Endothelial cell (in vitro differentiated cells): ENCODE data around the gene DNAH3. TPM values are rescaled to one million over a fixed set of nuclear protein-coding genes. Genes with fewer than 3 reads are reported as not detected.

ENCODE experiments used
- DNase-seq: peaks from one replicate; pipeline ENCODE4 v3.0.0; 2021; ENCODE audit warnings: low spot score
- H3K27ac Mint-ChIP-seq: one replicate; pipeline ENCODE4 v1.8.0; 2021; ENCODE audit warnings: mixed read lengths, inconsistent platforms; ENCODE audit not compliant: unreplicated experiment
- H3K27me3 Mint-ChIP-seq: one replicate; pipeline ENCODE4 v1.8.0; 2021; ENCODE audit warnings: mild to moderate bottlenecking, moderate library complexity, mixed read lengths, inconsistent platforms; ENCODE audit not compliant: unreplicated experiment
- H3K36me3 Mint-ChIP-seq: one replicate; pipeline ENCODE4 v1.8.0; 2021; ENCODE audit warnings: mild to moderate bottlenecking, low read depth, mixed read lengths, inconsistent platforms; ENCODE audit not compliant: unreplicated experiment
- H3K4me1 Mint-ChIP-seq: one replicate; pipeline ENCODE4 v1.8.0; 2021; ENCODE audit warnings: mild to moderate bottlenecking, mixed read lengths, inconsistent platforms; ENCODE audit not compliant: unreplicated experiment
- H3K4me3 Mint-ChIP-seq: one replicate; pipeline ENCODE4 v1.8.0; 2021; ENCODE audit warnings: mild to moderate bottlenecking, mixed read lengths, inconsistent platforms; ENCODE audit not compliant: unreplicated experiment
- H3K9me3 Mint-ChIP-seq: one replicate; pipeline ENCODE4 v1.8.0; 2021; ENCODE audit warnings: mixed read lengths, inconsistent platforms; ENCODE audit not compliant: unreplicated experiment
- CTCF ChIP-seq: fragments of 200-600 bp; sonication (generic); IDR thresholded peaks from one replicate; pipeline ENCODE4 v1.5.0; 2021; ENCODE audit warnings: antibody characterized with exemption; ENCODE audit not compliant: unreplicated experiment
- total RNA-seq: library from RNA; stranded (reverse); fragmentation: NEBNext Ultra II Directional; extraction: Animal tissue kit (Norgen Biotek cat#: 25700); gene quantifications from one replicate; pipeline ENCODE4 v1.2.1, GENCODE V29; 2021; ENCODE audit not compliant: unreplicated experiment

The DNAH3 gene
- total RNA-seq, 1 donor from 2014 or later: 0.05 TPM

DNA sequence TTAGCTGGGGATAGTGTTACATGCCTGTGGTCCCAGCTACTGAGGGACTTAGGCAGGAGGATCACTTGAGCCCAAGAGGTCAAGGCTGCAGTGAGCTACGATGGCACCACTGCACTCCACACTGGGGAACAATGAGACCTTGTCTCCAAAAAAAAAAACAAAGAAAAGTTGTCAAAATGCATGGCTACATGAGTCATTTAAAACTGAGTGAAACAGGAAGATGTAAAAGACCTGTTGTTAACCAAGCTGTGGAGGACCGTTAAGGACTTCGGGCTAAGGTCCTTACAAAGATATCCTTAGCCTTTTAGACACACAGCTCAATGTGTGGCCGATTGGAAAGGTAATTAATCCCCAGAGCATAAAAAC lies 35.7 kb upstream of the DNAH3 start:
- no peak overlapping the region for H3K27ac Mint-ChIP-seq
- DNase-seq: no peak
- no peaks in the 10 kb centered on the region for H3K9me3 Mint-ChIP-seq
- no peaks in the 10 kb centered on the region for H3K27me3 Mint-ChIP-seq
- H3K36me3 Mint-ChIP-seq: peaks cover 20% of the 10 kb centered on the region
- no peak overlapping the region for H3K4me3 Mint-ChIP-seq
- no peaks in the 10 kb centered on the region for H3K4me1 Mint-ChIP-seq
- no peak for TF ChIP-seq CTCF

DNA sequence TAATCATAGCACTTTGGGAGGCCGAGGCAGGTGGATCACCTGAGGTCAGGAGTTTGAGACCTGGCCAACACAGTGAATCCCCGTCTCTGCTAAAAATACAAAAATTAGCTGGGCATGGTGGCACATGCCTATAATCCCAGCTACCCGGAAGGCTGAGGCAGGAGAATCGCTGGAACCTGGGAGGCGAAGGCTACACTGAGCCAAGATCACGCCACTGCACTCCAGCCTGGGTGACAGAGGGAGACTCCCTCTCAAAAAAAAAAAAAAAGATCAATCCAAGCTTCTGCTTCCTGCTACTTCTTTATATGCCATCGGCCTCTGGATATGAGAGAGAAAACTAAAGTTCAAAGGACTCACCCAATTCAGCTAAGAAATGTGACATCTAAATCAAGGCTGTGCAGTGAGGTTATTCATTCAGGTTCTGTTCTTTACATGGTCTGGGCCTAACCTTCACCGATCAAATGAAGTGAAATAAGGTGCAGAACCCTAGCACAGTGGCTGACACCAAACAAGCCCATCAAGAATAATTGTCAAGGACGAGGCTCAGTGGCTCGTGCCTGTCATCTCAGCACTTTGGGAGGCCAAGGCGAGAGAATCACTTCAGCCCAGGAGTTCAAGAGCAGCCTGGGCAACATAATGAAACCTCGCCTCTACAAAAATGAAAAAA lies 35.1 kb upstream of the DNAH3 start:
- no peak overlapping the region for H3K27ac Mint-ChIP-seq
- TF ChIP-seq CTCF: no peak
- no peak overlapping the region for H3K4me3 Mint-ChIP-seq
- H3K27me3 Mint-ChIP-seq: no peaks in the 10 kb centered on the region
- DNase-seq: no peak
- H3K9me3 Mint-ChIP-seq: no peaks in the 10 kb centered on the region
- H3K4me1 Mint-ChIP-seq: no peaks in the 10 kb centered on the region
- H3K36me3 Mint-ChIP-seq: peaks cover 25% of the 10 kb centered on the region

DNA sequence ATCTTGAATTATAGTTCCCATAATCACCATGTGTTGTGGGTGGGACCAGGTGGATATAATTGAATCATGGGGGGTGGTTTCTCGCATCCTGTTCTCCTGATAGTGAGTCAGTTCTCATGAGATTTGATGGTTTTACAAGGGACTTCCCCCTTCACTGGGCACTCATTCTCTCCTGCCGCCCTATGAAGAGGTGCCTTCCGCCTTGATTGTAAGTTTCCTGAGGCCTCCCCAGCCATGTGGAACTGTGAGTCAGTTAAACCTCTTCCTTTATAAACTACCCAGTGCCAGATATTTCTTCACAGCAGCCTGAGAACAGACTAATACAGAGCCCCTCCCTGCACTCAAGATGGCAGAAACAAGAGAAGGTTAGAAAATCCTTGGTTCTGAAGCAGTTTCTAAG lies 34.2 kb upstream of the DNAH3 start:
- no peak for TF ChIP-seq CTCF
- Mint-ChIP-seq H3K36me3 (peaks cover 30% of the 10 kb centered on the region), H3K4me3 (no peak overlapping the region), H3K27me3 (no peaks in the 10 kb centered on the region), H3K9me3 (no peaks in the 10 kb centered on the region), H3K27ac (no peak overlapping the region), H3K4me1 (no peaks in the 10 kb centered on the region)
- no peak for DNase-seq

- no peak overlapping the region for H3K27ac Mint-ChIP-seq
- no peak overlapping the region for H3K4me3 Mint-ChIP-seq
- no peak for TF ChIP-seq CTCF
- H3K9me3 Mint-ChIP-seq: no peaks in the 10 kb centered on the region
- no peak for DNase-seq
- no peaks in the 10 kb centered on the region for H3K27me3 Mint-ChIP-seq
- H3K36me3 Mint-ChIP-seq: peaks cover 36% of the 10 kb centered on the region
- H3K4me1 Mint-ChIP-seq: no peaks in the 10 kb centered on the region
Observed at GRCh38 chr16:21183995-21184394, 33.3 kb upstream of the DNAH3 start.

- no peak for TF ChIP-seq CTCF
- no peak overlapping the region for H3K27ac Mint-ChIP-seq
- no peaks in the 10 kb centered on the region for H3K4me1 Mint-ChIP-seq
- H3K9me3 Mint-ChIP-seq: no peaks in the 10 kb centered on the region
- no peak overlapping the region for H3K4me3 Mint-ChIP-seq
- H3K36me3 Mint-ChIP-seq: peaks cover 43% of the 10 kb centered on the region
- DNase-seq: no peak
- no peaks in the 10 kb centered on the region for H3K27me3 Mint-ChIP-seq
Observed at GRCh38 chr16:21179983-21180365, 29.3 kb upstream of the DNAH3 start.
